OCI-LY7 (cell line): ENCODE measurements around the gene ACBD6. TPM values are rescaled to one million over a fixed set of nuclear protein-coding genes. Genes with fewer than 3 reads are reported as not detected.

Experiments
- BruUV-seq: library from RNA; stranded (reverse); fragments of 400-500 nt; replicated peaks from 2 replicates; lab custom pipeline; 2021; lab: Mats Ljungman, UMichigan
- CTCF ChIA-PET: fragments of 300-600 bp; sonication (Branson Sonifier 250); formaldehyde crosslinking; loops from one replicate; lab custom pipeline; 2022; ENCODE audit warnings: antibody characterized with exemption; ENCODE audit not compliant: unreplicated experiment; lab: Charles Lee
- POLR2A ChIA-PET: fragments of 300-600 bp; sonication (Branson Sonifier 250); formaldehyde crosslinking; loops from one replicate; lab custom pipeline; 2022; ENCODE audit warnings: antibody characterized with exemption; lab: Charles Lee
- DNase-seq: peaks from one replicate; pipeline ENCODE4 v3.0.0-alpha.2; 2015; ENCODE audit warnings: low spot score
- H2AFZ ChIP-seq: fragments of 200-600 bp; sonication (generic), shearing (Covaris generic); 2 replicates; pipeline ENCODE4 v1.6.1; 2014; ENCODE audit warnings: mild to moderate bottlenecking, antibody characterized with exemption, low read length, moderate library complexity
- H3K27ac ChIP-seq: fragments of 200-600 bp; sonication (generic); 2 replicates; pipeline ENCODE4 v1.5.1; 2014; ENCODE audit warnings: mixed run types, low read depth, mild to moderate bottlenecking, moderate library complexity, low read length, inconsistent platforms; ENCODE audit not compliant: poor library complexity, severe bottlenecking
- H3K36me3 ChIP-seq: fragments of 200-600 bp; sonication (generic); 2 replicates; pipeline ENCODE4 v1.6.1; 2014; ENCODE audit warnings: mild to moderate bottlenecking, antibody characterized with exemption, low read length, moderate library complexity, mixed read lengths; ENCODE audit not compliant: insufficient read depth
- H3K4me1 ChIP-seq: fragments of 200-600 bp; sonication (generic); 2 replicates; pipeline ENCODE4 v1.5.1; 2014; ENCODE audit warnings: mild to moderate bottlenecking, low read length; ENCODE audit not compliant: insufficient read depth, poor library complexity, severe bottlenecking
- H3K4me2 ChIP-seq: fragments of 200-600 bp; sonication (generic); 2 replicates; pipeline ENCODE4 v1.6.1; 2014; ENCODE audit warnings: mild to moderate bottlenecking, low read length
- H3K4me3 ChIP-seq: fragments of 200-600 bp; sonication (generic); 2 replicates; pipeline ENCODE4 v1.5.1; 2014; ENCODE audit warnings: mild to moderate bottlenecking, low read depth, low read length; ENCODE audit not compliant: poor library complexity, severe bottlenecking
- H3K79me2 ChIP-seq: fragments of 200-600 bp; sonication (generic); 2 replicates; pipeline ENCODE4 v1.6.1; 2016; ENCODE audit warnings: low read depth, mild to moderate bottlenecking, low read length, moderate library complexity, mixed read lengths; ENCODE audit not compliant: insufficient read depth
- H3K9me2 ChIP-seq: fragments of 200-600 bp; sonication (generic); 2 replicates; pipeline ENCODE4 v1.6.1; 2016; ENCODE audit warnings: mild to moderate bottlenecking, low read length, mixed read lengths; ENCODE audit not compliant: insufficient read depth
- H3K9me3 ChIP-seq: fragments of 200-600 bp; sonication (generic); 2 replicates; pipeline ENCODE4 v1.6.1; 2014; ENCODE audit warnings: mild to moderate bottlenecking, mixed run types, low read length, mixed read lengths
- H4K20me1 ChIP-seq: fragments of 200-600 bp; sonication (generic); 2 replicates; pipeline ENCODE4 v1.6.1; 2014; ENCODE audit warnings: mild to moderate bottlenecking, antibody characterized with exemption, low read length, moderate library complexity, mixed read lengths; ENCODE audit not compliant: insufficient read depth
- EZH2phosphoT487 ChIP-seq: fragments of 200-600 bp; sonication (generic); IDR thresholded peaks from 2 replicates; pipeline ENCODE4 v1.6.1; 2018; ENCODE audit warnings: low read depth, borderline replicate concordance, mild to moderate bottlenecking, mixed run types, antibody characterized with exemption, low read length, moderate library complexity, mixed read lengths
- intact Hi-C: fragments of 100-400 bp; cut with micrococcal nuclease; formaldehyde crosslinking; loops from one replicate; pipeline ENCODE4 v1.10.0; 2022; ENCODE audit not compliant: unreplicated experiment
- total RNA-seq, 2 experiments: library from RNA; depleted of rRNA in 1 of 2; stranded (reverse); fragments of >200 nt in 1 of 2; shearing (Covaris generic) in 1 of 2; gene quantifications; 2 replicates each; pipeline ENCODE4 v1.2.3, GENCODE V29; 2014 to 2022
- TF ChIP-seq, protein P1 (sequence below): fragments of 200-600 bp; sonication (generic); conservative IDR thresholded peaks from 2 replicates; pipeline ENCODE4 v1.5.1; 2014; ENCODE audit warnings: mild to moderate bottlenecking, antibody characterized with exemption, low read length, moderate library complexity, mixed read lengths

ACBD6 gene
- total RNA-seq, 2 experiments from 2014 or later = 61.2 to 78.4 TPM

DNA sequence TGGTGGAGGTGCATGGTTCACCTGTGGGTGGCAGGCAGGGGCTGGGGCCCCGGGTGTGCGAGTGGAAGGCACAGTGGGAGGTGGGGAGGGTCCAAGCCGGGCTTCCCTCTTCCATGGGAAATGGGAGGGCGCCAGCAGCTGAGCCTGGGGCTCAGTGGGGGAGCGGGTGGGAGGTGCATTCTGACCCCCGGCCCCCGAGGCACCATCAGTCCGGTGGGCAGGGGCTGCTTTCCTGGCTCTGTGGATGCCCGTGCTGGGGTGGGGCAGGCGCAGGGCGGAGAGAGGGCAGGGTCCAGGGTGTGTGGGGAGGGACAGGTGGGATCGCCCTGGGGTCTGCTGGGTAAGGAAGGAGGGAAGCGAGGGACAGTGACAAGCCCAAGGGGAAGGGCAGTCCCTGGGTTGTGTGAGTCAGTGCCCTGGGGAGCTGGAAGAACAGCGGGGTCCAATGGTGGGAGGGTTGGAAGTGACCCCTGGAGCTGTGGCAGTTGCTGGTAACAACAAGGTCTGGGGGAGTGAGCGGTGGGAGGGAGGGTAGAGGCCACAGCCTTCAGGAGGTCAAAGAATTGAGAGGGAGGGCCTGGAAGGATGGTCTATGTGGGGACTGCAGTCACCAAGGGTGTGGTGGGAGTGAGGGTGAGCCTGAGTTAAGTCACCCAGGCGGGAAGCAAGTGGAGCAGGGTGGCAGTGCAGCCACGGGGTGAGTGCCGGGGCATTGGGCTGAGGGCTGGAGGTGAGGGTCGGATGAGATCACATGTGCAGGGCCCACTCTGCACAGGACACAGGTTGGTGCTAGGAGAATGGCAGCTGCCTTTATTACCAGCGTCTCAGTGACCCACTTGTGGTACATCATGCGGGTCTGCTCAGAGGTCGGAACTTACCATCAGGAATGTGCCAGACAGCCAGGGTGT lies 242.7 kb downstream of the ACBD6 start:
- H3K9me3 ChIP-seq = no peaks in the 10 kb centered on the region
- CTCF ChIA-PET = no interaction called here
- H3K36me3 ChIP-seq = no peaks in the 10 kb centered on the region
- no peaks in the 10 kb centered on the region for H4K20me1 ChIP-seq
- POLR2A ChIA-PET = no interaction called here
- no TSS peak for BruUV-seq
- H3K4me1 ChIP-seq = no peaks in the 10 kb centered on the region
- H3K27ac ChIP-seq = no peak overlapping the region
- no peaks in the 10 kb centered on the region for H3K79me2 ChIP-seq
- H3K4me3 ChIP-seq = no peak overlapping the region
- H3K9me2 ChIP-seq = no peaks in the 10 kb centered on the region
- H2AFZ ChIP-seq = no peak overlapping the region
- DNase-seq = no peak
- intact Hi-C loops = no loop called here
- H3K4me2 ChIP-seq = no peak overlapping the region
- TF ChIP-seq, protein P1, sequence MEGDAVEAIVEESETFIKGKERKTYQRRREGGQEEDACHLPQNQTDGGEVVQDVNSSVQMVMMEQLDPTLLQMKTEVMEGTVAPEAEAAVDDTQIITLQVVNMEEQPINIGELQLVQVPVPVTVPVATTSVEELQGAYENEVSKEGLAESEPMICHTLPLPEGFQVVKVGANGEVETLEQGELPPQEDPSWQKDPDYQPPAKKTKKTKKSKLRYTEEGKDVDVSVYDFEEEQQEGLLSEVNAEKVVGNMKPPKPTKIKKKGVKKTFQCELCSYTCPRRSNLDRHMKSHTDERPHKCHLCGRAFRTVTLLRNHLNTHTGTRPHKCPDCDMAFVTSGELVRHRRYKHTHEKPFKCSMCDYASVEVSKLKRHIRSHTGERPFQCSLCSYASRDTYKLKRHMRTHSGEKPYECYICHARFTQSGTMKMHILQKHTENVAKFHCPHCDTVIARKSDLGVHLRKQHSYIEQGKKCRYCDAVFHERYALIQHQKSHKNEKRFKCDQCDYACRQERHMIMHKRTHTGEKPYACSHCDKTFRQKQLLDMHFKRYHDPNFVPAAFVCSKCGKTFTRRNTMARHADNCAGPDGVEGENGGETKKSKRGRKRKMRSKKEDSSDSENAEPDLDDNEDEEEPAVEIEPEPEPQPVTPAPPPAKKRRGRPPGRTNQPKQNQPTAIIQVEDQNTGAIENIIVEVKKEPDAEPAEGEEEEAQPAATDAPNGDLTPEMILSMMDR = no peak
- no peak for TF ChIP-seq EZH2phosphoT487

GRCh38 chr1:180258935-180259334 lies 243.4 kb downstream of the ACBD6 start:
- H3K36me3 ChIP-seq = no peaks in the 10 kb centered on the region
- BruUV-seq = no TSS peak
- no peak overlapping the region for H3K27ac ChIP-seq
- no peaks in the 10 kb centered on the region for H3K79me2 ChIP-seq
- ChIA-PET POLR2A (interaction anchor here (0.6 kb wide), 1 partner anchor 31 kb away, joined by 3 read pairs; no protein-coding TSS in a partner anchor), CTCF (no interaction called here)
- H3K9me3 ChIP-seq = no peaks in the 10 kb centered on the region
- no peak overlapping the region for H2AFZ ChIP-seq
- no peaks in the 10 kb centered on the region for H3K9me2 ChIP-seq
- no peak overlapping the region for H3K4me3 ChIP-seq
- H3K4me1 ChIP-seq = no peaks in the 10 kb centered on the region
- intact Hi-C loops = no loop called here
- H4K20me1 ChIP-seq = no peaks in the 10 kb centered on the region
- TF ChIP-seq, protein P1 = no peak
- no peak for TF ChIP-seq EZH2phosphoT487
- no peak overlapping the region for H3K4me2 ChIP-seq
- no peak for DNase-seq

- H3K27ac ChIP-seq = no peak overlapping the region
- H3K4me3 ChIP-seq = no peak overlapping the region
- no peaks in the 10 kb centered on the region for H3K4me1 ChIP-seq
- DNase-seq = no peak
- H3K9me2 ChIP-seq = no peaks in the 10 kb centered on the region
- H3K9me3 ChIP-seq = no peaks in the 10 kb centered on the region
- intact Hi-C loops = no loop called here
- H4K20me1 ChIP-seq = no peaks in the 10 kb centered on the region
- no peak overlapping the region for H2AFZ ChIP-seq
- TF ChIP-seq EZH2phosphoT487 = no peak
- TF ChIP-seq, protein P1 = no peak
- CTCF ChIA-PET = no interaction called here
- POLR2A ChIA-PET = no interaction called here
- H3K36me3 ChIP-seq = no peaks in the 10 kb centered on the region
- H3K79me2 ChIP-seq = no peaks in the 10 kb centered on the region
- no TSS peak for BruUV-seq
- no peak overlapping the region for H3K4me2 ChIP-seq
Measured at GRCh38 chr1:180258290-180258689, 244.1 kb downstream of the ACBD6 start.
